HL-60/S4 (cell line): ENCODE data around the gene KIF13A.
"Not testable (repeated sequence)": the region's sequence is repeated elsewhere in the genome, so short reads cannot be mapped to it uniquely, and the experiment has no call there.

Experiments
- in situ Hi-C: fragments of 300-500 bp; cut with MboI; formaldehyde crosslinking; loops from 2 replicates; pipeline ENCODE4 v1.14.3; 2022; ENCODE audit warnings: low sequenced_read_pairs

Gene KIF13A

GRCh38 chr6:17851720-17852161 is 135.7 kb downstream of the KIF13A start:
- in situ Hi-C loops: no loop called here

GRCh38 chr6:17851001-17851719 is 136.3 kb downstream of the KIF13A start:
- in situ Hi-C loops: no loop called here

GRCh38 chr6:17850281-17850680 is 137.2 kb downstream of the KIF13A start:
- in situ Hi-C loops: no loop called here

- in situ Hi-C loops: no loop called here
Observed at GRCh38 chr6:17847203-17847760, 140.2 kb downstream of the KIF13A start.

- in situ Hi-C loops: no loop called here
Observed at GRCh38 chr6:17846762-17847161, 140.7 kb downstream of the KIF13A start.

- in situ Hi-C loops: no loop called here
Observed at GRCh38 chr6:17845598-17845997, 141.8 kb downstream of the KIF13A start.

- in situ Hi-C loops: not testable (repeated sequence)
Observed at GRCh38 chr6:17844967-17845366, 142.5 kb downstream of the KIF13A start.

- in situ Hi-C loops: no loop called here
Observed at GRCh38 chr6:17842934-17843821, 144.3 kb downstream of the KIF13A start.

- in situ Hi-C loops: no loop called here
Observed at GRCh38 chr6:17842014-17842776, 145.2 kb downstream of the KIF13A start.

GRCh38 chr6:17839513-17840223 is 147.8 kb downstream of the KIF13A start:
- in situ Hi-C loops: no loop called here

GRCh38 chr6:17836293-17836692 is 151.1 kb downstream of the KIF13A start:
- in situ Hi-C loops: no loop called here

- in situ Hi-C loops: no loop called here
Observed at GRCh38 chr6:17835784-17836183, 151.7 kb downstream of the KIF13A start.

GRCh38 chr6:17831135-17831534 is 156.3 kb downstream of the KIF13A start:
- in situ Hi-C loops: no loop called here

- in situ Hi-C loops: no loop called here
Observed at GRCh38 chr6:17829905-17830304, 157.5 kb downstream of the KIF13A start.

GRCh38 chr6:17828149-17828548 is 159.3 kb downstream of the KIF13A start:
- in situ Hi-C loops: no loop called here

GRCh38 chr6:17826301-17826700 is 161.1 kb downstream of the KIF13A start:
- in situ Hi-C loops: no loop called here

- in situ Hi-C loops: loop anchor here (25.0 kb wide), 1 partner anchor 658 kb away; no protein-coding TSS in a partner anchor
Observed at GRCh38 chr6:17820055-17820454, 167.4 kb downstream of the KIF13A start.

GRCh38 chr6:17817763-17818162 is 169.7 kb downstream of the KIF13A start:
- in situ Hi-C loops: loop anchor here (10.0 to 25.0 kb wide), 2 partner anchors 233 to 655 kb away; no protein-coding TSS in a partner anchor

- in situ Hi-C loops: loop anchor here (10.0 to 25.0 kb wide), 2 partner anchors 232 to 655 kb away; no protein-coding TSS in a partner anchor
Observed at GRCh38 chr6:17816921-17817611, 170.4 kb downstream of the KIF13A start.
